ENCODE data around the gene RHBDF2. TPM values are rescaled to one million over a fixed set of nuclear protein-coding genes. Genes with fewer than 3 reads are reported as not detected.
"Not testable (repeated sequence)": the region's sequence is repeated elsewhere in the genome, so short reads cannot be mapped to it uniquely, and the experiment has no call there.

The RHBDF2 gene
- total RNA-seq, 1 donor from 2014 or later: 40.1 TPM

DNA sequence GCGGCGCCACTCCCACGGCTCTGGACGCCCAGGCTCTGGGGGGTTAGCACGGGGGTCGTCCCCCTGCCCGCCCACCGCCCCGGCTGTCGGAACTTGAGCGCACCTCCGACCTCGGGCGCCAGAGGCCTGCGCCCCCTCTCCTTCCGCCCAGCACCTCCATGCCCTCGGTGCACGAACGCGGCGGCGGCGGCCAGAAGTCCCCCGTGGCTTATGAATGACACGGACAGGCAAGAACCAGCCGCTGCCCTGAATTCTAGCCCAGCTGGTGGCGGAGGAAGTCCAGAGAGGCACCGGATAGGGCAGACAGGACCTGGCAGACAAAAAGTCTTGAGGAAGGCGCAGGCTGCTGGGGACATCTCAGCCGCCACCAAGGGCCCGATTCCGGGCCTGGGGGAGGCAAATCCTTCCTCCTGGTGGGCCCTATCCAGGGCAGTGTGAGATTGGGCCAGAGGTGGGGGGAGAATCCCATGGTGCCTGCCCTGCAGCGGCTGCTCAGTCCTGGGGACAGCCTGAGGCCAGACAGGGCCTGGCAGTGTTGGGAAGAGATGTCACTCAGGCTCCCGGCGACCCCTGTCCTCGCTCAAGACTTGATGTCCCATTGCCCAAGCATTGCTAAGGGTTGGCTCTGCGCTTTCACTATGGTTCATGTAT lies 37.2 kb upstream of the RHBDF2 start:
- DNase-seq (ENCODE audit: low read depth): no peak

DNA sequence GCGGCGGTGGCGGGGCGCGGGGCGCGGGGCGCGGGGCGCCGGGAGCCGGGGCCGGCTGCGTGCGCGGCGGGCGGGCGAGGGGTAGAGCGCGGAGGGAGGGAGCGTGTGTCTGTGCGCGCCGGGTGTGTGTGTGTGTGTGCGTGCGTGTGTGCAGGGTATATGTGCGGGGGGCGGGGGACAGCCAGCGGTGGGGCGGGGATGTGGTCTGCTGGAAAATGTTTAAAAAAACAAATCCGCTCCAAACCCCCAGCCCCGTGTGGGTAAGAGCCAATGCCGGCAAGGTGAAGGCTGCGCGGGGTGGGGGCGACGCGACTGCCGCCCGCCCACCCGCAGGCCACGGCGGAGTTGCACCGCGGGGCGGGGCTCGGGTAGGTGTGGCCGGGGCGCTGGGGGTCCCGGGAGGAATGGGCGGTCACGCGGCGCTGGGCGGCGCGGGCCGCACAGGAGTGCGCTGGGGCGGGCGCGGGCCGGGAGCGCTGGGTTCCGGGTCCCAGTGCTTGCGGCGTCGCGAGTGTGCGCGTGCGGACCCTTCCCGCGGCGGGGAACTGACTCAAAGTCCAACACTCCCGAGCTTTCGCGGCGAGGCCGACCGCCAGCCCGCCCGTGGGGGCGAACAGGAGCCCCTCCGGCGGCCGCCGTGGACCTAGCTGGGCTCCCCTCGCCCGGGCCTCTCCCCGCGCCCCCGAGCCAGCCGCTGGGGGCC lies 36.5 kb upstream of the RHBDF2 start, which contains the start of gene CYGB:
Gene CYGB (minus strand): TSS at position 132 of the 703 bp plus-strand sequence. CDS start 167 bp downstream, outside the sequence.
- no peak for DNase-seq (ENCODE audit: low read depth)

DNA sequence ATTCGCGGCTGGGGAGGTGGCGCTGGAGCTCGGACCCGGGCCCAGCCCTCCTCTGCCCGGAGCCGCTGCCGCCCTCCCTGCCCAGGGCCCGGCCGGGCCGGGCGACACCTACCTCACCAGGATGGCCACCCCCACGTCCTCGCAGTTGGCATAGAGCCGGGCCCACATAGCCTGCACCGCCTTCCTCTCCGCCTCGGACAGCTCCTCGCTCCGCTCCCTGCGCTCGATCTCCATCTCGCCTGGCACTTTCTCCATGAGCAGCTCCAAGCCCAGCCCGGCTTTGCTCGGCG lies 36.0 kb upstream of the RHBDF2 start:
- no peak for DNase-seq (ENCODE audit: low read depth)

DNA sequence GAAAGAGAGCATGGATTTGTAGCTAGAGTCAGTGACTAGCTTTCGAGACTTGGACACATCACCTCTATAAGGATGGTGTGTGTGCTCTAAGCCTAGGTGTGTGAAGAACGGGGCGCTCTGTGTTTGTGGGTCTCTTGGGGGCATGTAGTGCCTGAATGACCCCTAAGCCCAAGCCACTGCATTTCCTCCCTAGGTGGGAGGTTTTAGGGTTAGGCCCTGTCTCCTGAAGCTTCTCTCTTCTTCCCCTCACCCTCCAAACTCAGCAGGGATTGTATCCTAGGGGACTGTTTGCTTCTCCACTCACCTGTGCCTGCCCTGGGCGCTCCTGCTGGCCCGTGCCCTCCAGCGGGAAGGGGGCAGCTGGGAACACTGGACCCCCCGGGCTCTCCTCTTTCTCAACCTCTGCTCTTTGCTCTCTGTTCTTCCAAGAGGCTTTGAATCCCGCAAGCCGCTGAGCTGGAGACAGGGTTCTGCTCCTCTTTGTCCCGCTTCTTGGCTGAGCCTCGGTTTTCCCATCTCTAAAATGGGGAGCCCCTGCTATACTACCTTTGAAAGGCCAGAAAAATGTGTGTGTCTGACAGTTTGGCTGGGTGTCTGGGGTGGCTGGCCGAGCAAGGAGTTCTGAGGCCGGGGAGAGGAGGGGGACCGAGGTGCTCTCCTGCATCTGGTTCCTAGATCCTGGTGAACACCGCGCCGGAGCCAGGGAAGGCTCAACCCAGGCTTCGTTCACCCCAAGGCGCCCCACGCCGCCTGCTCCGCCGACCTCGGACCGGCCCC lies 35.5 kb upstream of the RHBDF2 start:
- no peak for DNase-seq (ENCODE audit: low read depth)

DNA sequence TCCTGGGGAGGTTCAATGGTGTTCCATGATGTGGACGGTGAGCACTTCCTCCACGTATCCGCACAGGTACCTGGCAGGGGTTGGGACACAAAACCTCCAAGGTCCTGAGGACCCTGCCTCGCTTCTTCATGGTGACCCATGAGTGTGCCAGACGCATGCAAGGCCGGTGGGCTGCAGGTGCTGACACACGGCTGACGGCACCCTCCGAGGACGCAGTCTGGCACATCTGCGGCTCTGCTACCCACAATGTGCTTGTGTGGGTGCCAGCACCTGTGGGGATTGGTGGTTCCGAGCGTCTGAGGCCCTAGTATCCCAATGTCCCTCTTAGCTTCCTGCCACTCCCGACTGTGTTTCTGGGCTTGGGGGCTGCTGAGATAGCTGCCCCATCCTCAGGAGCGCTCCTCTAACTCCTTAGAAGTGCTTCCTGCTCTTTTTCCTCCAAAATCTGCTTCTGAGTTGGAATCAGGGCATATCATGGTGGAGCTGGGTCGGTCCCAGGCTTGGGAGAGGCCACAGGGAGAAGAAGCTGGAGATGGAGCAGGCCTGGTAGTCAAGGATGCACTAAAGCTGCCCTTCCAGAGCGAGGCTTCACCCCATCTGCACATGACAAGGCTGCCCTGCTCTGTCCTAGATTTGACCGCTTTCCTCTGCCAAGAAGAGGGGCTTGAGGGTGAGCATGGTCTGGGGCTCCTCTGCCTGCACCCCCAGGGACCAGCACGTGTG lies 34.7 kb upstream of the RHBDF2 start:
- no peak for DNase-seq (ENCODE audit: low read depth)

DNA sequence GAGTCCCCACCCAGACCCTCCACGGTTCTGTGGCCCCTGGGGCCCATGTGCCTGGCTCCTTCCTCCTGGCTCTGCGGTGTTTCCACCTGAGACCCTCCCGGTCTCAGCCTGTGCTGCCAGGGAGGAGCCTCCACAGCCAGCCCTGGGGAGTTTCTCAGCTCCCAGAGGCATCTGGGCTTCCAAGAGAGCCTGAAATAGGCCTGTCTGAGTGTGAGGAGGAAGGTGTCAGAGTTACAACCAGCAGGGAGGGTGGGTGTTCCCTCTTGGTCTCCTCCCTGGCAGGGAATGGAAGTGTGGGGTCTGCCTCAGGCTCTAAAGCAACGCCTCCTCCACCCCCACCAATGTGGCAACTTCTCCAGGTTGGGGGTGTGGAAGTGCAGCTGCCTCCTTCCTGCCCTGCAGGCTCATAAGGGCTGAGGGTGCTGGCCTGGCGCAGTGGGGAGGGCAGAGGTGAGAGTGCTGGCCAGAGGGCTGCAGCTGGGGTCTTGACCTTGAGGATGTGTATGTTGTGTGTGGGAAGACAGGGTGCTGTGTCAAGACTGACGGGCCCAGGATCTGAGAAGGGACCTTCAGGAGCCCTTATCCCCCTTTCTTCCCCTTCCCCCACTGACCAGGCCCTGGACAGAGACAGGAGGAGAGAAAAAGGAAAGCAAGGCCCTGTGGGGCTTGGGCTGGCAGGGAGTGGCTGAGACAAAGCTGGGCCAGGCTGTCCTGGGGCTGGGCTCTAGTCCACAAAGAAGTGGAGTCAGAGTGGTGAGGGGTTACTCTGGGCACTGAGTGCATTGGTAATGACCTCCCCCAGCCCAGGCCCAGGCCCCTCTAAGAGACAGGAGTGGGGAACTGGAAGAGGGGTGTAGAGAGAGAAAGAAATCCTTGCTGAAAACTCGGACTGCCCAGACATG lies 33.9 kb upstream of the RHBDF2 start:
- no peak for DNase-seq (ENCODE audit: low read depth)

DNA sequence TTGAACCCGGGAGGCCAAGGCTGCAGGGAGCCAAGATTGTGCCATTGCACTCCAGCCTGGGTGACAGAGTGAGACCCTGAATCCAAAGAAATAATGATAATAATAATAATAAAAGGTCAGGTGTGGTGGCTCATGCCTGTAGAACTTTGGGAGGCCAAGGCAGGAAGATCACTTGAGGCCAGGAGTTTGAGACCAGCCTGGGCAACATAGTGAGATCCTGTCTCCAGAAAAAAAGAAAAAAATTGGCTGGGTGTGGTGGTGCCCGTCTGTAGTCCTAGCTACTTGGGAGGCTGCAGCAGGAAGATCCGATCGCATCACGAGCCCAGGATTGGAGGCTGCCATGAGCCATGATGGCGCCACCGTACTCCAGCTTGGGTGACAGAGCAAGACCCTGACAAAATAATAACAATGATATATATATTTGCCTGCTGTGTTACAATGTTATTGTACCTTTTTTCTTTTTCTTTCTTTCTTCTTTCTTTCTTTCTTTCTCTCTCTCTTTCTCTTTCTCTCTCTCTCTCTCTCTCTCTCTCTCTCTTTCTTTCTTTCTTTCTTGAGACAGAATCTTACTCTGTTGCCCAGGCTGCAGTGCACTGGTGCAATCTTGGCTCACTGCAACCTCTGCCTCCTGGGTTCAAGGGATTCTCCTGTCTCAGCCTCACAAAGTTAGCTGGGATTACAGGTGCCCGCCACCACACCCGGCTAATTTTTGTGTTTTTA lies 32.6 kb upstream of the RHBDF2 start:
- not testable (repeated sequence) for DNase-seq (ENCODE audit: low read depth)

DNA sequence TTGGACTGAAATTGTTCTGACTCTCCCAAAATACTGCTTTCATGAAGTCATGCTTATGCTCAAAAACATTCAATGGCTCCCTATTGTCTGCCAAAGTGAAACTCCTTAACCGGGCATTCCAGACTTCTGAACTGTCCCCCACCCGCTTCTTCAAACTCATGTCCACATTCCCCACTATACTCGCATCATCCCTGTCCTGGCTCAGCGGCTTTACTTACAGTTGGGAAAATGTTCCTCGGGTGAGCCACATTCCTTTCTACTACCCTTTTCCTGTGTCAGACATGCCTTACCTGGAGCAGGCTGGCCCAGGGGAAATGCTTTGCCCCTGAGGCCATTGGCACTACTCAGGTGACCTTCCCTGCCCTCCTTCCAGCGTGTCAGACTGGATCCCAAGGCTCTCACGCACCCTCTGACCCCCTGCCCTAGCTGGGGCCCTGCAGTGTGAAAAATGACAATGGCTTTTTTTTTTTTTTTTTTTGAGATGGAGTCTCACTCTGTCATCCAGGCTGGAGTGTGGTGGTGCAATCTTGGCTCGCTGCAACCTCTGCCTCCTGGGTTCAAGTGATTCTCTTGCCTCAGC lies 30.9 kb upstream of the RHBDF2 start:
- DNase-seq (ENCODE audit: low read depth): peak; percentile 54

DNA sequence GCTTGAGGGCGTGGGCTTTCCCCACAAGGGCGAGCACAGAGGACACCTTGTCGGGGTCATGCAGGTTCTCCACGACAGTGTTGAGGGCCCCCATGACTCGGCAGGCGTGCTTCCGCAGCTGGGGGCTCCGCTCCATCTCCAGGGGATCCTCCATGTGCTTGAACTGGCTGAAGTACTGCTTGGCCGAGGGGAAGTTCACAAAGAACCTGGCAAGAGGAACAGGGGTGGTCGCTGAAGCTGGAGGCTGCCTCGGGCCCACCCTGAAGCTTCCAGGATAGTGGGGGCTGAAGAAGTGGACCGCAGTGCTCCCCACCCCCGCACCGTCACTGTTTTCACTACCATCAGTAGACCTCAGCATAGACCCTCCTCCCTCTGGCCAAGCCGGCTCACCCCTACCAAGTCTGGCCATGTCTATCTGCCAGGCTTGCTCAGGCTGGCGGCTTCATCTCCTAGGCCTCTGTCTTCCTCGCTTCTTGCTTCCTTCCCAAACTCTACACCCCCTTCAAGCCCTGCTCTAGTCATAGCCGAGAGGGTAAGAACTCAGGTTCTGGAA lies 30.3 kb upstream of the RHBDF2 start:
- DNase-seq (ENCODE audit: low read depth): no peak

DNA sequence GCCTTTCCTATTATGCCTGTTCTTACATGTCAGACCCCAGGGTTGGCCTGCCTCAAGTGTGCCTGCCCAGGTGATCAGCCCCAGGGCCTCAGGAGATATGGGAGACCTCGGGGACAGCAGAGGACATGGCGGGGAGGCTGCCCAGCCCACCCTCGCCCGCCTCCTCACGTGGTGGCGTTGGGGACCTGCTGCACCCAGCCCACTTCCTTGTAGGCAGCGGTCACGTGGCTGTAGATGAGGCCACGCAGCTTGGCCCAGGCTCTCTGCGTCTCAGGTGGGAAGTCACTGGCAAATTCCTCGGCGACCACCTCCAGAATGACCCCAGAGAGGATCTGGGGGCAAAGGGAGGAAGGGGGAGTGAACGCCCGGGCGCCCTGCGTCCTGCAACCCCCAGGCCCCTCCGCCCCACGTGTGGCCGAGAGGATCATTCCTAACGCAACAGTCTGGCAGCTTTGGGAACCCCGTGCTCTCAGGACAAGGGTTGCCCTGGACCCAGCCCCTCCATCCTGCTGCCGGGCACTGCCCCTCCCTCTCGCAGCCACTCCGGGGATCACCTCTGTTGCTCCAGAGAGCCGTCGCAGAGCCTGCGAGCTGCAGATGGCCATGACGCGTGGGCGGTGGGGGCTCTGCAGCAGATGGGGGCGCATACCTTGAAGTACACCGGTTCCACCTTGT lies 29.7 kb upstream of the RHBDF2 start:
- DNase-seq (ENCODE audit: low read depth): no peak

DNA sequence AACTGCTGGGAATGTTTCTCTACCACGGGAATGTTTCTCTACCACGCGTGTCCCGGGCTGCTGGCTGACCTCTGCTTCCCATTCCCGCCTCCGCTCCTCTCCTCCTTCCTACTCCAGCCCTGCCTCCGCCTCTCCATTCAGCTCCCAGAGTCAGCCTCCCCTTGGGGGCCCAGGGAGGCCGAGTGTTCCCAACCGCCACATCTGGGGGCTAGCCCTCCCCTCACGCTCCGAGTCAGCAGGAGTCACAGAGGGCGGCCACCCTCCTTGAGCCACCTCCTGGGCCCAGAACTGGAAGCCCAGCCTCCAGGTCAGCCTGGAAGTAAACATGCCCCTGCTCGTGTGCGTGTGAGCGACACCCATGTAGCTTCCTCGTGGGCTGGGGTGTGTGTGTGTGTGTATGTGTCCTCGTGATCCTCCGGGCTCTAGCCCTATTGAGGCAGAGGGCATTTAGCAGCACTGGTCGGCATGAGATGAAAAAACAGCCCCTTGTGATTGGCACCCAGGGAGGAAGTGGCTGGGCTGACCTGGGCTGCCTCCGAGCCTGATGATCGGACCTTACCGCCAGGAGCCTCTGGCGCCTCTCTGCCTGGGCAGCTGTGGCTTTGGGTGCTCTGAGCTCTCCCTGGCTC lies 29.0 kb upstream of the RHBDF2 start:
- peak; percentile 17 for DNase-seq (ENCODE audit: low read depth)

DNA sequence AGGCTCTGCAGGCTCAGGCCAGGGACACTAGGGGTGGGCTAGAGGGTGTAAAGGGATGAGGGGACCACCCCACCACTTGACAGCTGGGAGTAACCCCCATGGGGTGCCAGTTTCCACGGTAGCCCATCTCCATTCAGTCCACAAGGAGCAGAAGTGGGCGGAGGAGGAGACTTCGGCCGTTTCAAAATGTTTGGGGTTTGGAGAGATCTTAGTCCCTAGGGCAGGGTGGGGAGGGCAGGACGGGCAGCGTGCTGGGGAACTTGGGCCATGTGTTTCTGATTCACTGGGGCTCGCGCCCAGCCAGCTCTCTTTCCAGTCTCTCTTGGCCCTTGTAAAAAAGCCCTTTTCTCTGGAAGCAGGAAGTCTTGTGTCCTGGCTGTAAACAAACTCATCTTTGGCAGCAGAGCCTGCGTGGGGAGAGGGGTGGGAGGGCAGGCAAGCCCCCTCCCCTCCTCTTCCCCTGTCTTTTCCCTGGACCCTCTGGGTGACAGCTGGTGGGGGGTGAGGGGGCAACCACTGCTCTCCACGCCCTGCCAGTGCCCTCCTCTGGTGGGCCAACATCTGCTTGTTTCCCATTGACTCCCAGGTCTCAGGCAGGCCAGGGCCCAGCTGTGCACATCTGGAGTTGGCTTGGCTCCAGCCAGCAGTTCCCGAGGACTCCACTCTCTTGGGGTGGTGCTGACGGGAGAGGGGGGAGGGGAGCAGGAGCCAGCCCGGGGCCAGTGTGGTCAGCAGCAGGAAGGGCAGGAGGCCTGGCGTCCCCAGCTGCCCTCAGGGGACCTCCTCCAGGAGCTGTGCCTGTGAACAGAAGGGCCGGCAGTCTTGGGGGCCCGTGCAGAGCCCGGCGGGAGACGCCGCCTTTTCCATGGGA lies 28.2 kb upstream of the RHBDF2 start:
- DNase-seq (ENCODE audit: low read depth): peak; percentile 22

DNA sequence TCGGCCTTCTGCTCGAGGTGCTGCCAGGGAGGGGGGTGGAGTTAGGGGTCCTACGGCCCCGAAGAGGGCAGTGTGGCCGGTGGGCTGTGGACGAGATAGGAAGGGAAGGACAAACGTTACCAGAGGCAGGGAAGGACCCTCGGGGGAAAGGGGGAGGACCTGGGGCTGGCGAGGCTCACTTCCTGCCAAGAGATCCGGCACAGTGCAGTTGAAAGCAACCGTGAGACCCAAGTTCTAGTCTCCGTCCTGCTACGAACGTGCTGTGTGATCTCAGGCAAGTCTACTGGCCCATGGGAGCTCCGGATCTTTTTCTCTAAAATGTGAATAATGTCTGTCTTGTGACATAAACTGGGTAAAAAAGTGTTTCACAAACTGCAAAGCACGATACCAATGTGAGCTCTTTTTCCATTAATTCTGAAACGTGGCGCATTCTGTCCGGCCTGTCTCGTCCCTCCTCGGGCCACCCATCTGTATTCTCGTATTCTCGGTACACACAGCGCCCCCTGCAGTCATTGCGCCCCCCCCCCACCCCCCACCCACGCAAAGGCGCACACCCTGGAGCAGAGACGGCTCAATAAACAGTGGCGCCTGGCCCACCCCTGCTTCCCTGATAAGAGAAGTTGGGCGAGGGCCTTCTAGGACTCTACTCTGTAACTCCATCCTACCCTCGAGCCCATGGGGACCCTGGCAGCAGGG lies 27.5 kb upstream of the RHBDF2 start:
- DNase-seq (ENCODE audit: low read depth): no peak

DNA sequence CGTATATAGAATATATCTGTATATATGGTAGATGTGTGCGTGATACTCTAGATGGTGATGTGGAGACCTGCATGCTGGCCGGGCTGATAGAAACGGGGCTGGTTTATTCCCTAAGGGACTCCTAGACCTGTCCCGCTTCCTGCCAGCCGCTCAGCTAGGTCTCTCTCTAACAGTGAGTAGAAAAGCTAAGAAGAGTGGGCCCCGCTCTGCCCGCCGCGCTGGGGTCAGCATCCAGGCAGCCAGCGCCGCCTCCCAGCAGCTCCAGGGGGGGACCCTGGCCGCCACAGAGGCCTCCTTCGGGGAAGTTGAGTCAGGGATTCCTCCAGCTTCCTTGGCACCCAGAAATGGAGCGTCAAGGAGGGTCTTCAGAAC lies 26.9 kb upstream of the RHBDF2 start:
- DNase-seq (ENCODE audit: low read depth): no peak

DNA sequence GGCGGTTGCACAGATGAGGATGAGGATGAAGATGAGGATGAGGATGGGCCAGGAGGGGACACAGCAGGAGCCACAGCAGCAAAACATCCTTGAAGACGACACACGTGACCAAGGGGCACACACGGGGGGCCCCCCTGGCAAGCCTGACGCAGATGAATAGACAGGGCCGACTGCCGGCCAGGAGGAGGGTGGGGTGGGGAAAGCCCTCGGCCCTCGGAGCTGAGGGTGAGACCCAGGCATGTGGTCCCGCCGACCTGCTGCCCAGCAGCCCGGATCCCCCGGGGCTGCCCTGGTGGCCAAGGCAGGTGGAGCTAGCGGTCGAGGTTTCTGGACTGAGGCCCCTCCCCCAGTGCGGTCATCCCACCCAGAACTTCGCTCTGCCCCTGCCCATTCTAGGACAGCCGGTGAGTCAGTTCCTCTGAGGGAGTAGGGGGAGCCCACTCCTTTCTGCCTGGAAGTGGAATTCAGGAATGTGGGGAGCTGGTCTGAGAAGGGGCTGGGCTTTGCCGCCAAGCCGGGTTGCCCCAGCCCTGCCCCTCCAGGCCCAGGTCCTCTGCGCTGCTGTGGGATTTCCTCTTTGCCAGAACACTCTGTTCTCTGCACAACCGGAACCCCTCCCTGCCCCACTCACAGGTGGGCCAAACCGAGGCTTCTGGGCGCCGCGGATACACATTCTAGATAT lies 26.3 kb upstream of the RHBDF2 start:
- peak; percentile 92 for DNase-seq (ENCODE audit: low read depth)

DNA sequence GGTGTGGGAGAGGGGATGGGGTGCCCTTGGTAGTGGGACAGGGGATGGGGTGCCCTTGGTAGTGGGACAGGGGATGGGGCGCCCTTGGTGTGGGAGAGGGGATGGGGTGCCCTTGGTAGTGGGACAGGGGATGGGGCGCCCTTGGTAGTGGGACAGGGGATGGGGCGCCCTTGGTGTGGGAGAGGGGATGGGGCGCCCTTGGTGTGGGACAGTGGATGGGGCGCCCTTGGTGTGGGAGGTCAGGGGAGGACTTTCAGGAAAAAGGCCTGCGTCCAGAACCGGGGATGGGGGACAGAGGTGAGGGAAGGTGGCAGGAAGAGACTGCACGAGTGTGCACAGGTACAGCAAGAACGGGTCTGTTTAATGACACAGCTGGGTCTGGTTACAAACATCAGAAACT lies 25.8 kb upstream of the RHBDF2 start:
- DNase-seq (ENCODE audit: low read depth): not testable (repeated sequence)

DNA sequence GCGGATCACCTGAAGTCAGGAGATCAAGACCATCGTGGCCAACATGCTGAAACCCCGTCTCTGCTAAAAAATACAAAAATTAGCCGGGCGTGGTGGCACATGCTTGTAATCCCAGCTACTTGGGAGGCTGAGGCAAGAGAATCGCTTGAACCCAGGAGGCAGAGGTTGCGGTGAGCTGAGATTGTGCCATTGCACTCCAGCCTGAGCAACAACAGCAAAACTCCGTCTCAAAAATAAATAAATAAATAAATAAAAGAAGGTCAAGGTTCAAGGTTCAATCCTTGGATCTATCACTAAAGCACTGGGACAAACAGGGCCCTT lies 24.2 kb upstream of the RHBDF2 start:
- DNase-seq (ENCODE audit: low read depth): not testable (repeated sequence)
